ENCODE data around the gene ANKRD63.

The ANKRD63 gene

DNA sequence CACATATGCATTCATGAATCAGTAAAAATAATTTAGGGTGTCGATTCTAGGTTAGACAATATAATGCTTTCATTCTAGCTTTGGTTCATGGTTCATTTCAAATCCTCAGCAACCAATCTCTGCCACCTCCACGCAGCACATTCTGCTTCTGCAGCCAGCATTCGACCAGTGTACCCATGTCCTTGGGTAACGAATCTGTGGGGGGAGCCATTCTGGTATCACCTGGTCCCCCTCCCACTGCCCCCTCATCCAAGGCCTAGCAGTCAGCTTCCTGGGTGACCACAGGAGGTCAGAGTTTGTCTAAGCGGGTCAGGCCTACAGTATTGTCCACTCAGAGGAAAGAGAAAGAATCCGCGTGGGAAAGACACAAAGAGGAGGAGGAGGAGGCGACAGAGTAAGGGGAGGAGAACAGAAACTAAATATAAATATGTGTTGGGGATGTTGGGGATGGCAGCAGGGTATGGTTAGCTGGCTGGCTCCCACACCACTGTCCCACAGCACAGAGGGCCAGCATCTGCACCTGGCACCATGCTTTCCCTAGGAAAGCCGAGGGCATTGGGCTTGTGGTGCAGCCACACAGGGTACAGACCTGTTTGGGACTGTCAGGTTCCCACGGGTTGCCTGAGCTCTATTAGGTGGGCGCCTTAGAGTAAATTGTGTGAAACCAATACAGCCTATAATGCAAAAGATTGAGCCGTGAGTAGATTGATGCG is 31.9 kb downstream of the ANKRD63 start:
- DNase-seq (ENCODE audit: low read depth): no peak
- TF ChIP-seq POLR2A (IDR thresholded peaks at IDR 0.05; ENCODE audit: extremely low read depth, insufficient read length): no peak
- TF ChIP-seq MYC (IDR thresholded peaks at IDR 0.05; ENCODE audit: low read depth, low read length): no peak
- TF ChIP-seq, protein P1, sequence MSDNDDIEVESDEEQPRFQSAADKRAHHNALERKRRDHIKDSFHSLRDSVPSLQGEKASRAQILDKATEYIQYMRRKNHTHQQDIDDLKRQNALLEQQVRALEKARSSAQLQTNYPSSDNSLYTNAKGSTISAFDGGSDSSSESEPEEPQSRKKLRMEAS (IDR thresholded peaks at IDR 0.05; ENCODE audit: low read depth, low read length): no peak
- TF ChIP-seq, protein P2, sequence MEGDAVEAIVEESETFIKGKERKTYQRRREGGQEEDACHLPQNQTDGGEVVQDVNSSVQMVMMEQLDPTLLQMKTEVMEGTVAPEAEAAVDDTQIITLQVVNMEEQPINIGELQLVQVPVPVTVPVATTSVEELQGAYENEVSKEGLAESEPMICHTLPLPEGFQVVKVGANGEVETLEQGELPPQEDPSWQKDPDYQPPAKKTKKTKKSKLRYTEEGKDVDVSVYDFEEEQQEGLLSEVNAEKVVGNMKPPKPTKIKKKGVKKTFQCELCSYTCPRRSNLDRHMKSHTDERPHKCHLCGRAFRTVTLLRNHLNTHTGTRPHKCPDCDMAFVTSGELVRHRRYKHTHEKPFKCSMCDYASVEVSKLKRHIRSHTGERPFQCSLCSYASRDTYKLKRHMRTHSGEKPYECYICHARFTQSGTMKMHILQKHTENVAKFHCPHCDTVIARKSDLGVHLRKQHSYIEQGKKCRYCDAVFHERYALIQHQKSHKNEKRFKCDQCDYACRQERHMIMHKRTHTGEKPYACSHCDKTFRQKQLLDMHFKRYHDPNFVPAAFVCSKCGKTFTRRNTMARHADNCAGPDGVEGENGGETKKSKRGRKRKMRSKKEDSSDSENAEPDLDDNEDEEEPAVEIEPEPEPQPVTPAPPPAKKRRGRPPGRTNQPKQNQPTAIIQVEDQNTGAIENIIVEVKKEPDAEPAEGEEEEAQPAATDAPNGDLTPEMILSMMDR (IDR thresholded peaks at IDR 0.05; ENCODE audit: low read depth, low read length): no peak
- H3K4me3 ChIP-seq (ENCODE audit: low read depth, low read length): no peak overlapping the region

DNA sequence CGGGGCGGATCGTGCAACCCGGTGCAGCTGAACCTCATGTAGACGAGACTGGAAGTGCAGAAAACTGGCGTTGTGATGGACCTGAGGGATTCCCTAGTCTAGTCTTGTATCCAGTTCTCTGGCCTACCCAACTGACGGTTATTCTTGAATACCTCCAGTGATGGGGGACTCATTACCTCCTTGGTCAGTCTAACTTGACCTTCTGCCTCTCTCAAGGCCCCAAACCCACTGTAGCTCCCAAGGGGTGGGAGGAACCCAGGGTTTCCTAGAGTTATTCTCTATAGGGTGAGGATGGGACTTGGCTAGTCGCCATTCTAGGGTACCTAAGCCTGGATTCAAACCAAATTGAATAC is 32.6 kb downstream of the ANKRD63 start:
- DNase-seq (ENCODE audit: low read depth): no peak
- TF ChIP-seq MYC (IDR thresholded peaks at IDR 0.05; ENCODE audit: low read depth, low read length) (no peak), POLR2A (IDR thresholded peaks at IDR 0.05; ENCODE audit: extremely low read depth, insufficient read length) (no peak)
- TF ChIP-seq, protein P2 (IDR thresholded peaks at IDR 0.05; ENCODE audit: low read depth, low read length): no peak
- TF ChIP-seq, protein P1 (IDR thresholded peaks at IDR 0.05; ENCODE audit: low read depth, low read length): no peak
- H3K4me3 ChIP-seq (ENCODE audit: low read depth, low read length): no peak overlapping the region

DNA sequence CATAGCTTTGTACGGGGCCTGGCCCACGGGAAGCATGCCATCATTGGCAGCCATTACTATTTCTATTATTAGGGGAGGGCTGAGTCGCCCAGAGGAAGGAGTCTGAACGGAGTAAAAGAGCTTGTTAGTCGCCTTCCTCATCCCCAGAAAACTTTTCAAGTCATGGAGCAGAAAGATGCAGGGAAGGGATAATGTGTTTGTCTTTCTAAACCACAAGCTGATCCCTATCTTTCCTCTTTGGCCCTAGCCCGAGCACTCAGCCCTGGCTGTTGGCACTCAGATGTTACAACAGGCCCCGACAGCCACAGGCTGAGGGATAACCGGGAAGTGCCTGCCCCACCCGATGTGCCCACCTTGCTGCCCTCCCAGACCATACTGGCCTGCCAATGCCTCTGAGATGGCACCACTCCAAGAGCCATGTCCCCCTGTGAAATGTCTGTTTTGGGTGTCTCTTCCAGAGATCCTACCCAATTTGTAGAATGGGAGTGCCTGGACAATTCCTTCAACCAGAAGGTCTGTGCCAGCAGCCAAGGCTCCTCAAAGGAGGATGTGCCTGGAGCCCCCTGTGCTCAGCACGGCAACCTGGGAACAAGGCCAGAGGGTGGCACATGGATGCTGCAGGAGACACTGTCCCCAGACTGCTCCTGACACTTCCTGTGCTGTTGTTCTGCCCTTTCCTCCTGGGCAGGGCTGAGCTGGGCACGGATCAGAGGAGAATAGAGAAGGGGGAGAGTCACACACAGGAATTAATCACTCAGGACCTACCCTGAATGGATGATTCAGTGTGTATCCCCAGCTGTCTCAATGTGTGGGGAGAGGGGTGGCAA is 33.2 kb downstream of the ANKRD63 start:
- DNase-seq (ENCODE audit: low read depth): no peak
- H3K4me3 ChIP-seq (ENCODE audit: low read depth, low read length): no peak overlapping the region
- TF ChIP-seq, protein P2 (IDR thresholded peaks at IDR 0.05; ENCODE audit: low read depth, low read length): no peak
- TF ChIP-seq, protein P1 (IDR thresholded peaks at IDR 0.05; ENCODE audit: low read depth, low read length): no peak
- TF ChIP-seq POLR2A (IDR thresholded peaks at IDR 0.05; ENCODE audit: extremely low read depth, insufficient read length) (no peak), MYC (IDR thresholded peaks at IDR 0.05; ENCODE audit: low read depth, low read length) (no peak)

DNA sequence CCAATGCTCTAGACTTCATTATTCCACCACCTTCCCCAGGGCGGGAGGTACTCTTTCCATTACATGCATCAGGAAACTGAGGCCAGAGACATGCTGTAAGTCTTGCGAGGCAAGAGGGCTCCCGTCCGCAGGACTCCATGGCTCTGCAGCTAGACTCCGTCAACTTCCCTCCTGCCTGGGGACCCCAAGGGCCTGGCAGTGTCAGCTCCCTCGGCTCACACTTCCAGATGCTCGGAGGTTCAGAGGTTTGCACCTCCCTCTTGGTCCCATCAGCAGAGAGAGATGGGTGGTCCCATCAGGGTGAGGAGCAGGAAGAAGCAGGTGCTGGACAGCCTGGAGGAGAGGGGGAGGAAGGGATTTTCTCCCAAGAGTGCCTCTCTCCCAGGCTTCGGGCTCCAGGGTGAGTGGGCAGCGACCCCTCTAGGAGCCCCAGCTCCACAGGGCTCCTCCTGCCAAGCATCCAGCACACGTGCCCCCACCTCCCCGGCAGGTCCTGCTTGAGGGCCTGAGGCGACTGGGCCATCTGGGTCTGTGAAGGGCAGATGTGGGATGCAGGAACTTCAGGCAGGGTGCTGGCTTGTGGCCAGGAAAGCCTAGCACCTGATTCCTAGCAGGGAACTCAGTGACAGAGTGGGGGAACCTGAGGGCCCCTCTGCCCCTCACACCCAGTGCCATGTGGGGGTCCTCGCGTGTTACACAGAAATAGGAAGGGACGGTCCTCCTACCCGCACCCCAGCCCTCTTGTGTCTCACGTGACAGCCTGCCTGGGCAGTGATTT is 34.7 kb downstream of the ANKRD63 start:
- TF ChIP-seq, protein P1 (IDR thresholded peaks at IDR 0.05; ENCODE audit: low read depth, low read length): no peak
- TF ChIP-seq MYC (IDR thresholded peaks at IDR 0.05; ENCODE audit: low read depth, low read length) (no peak), POLR2A (IDR thresholded peaks at IDR 0.05; ENCODE audit: extremely low read depth, insufficient read length) (no peak)
- TF ChIP-seq, protein P2 (IDR thresholded peaks at IDR 0.05; ENCODE audit: low read depth, low read length): no peak
- no peak for DNase-seq (ENCODE audit: low read depth)

DNA sequence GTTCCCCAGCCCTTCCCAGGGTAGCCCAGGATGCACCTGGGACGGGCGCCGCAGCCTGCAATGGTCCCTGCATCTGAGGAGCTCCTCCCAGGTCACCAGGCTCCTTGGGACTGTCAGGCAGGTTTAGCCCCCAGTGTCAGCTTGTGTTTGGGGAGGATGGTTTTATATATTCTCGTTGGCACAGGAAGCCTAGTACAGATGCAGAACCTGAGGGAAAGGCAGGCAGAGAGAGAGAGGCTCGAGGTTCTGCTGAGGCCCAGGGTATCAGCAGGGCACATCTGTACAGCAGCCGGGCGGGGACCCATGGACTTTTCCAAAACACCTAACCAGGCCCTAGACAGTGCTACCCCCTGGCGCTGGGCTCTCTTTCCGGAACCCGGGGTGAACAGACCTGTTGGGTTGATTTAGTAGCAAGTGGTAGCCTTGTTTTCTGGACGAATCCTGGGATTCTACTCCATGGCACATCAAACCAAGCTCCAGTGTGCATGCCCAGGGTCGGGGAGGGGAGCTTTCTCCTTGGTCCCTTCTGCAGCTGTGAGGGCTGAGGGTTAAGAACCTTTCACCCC is 35.4 kb downstream of the ANKRD63 start:
- TF ChIP-seq POLR2A (IDR thresholded peaks at IDR 0.05; ENCODE audit: extremely low read depth, insufficient read length) (no peak), MYC (IDR thresholded peaks at IDR 0.05; ENCODE audit: low read depth, low read length) (no peak)
- TF ChIP-seq, protein P2 (IDR thresholded peaks at IDR 0.05; ENCODE audit: low read depth, low read length): no peak
- TF ChIP-seq, protein P1 (IDR thresholded peaks at IDR 0.05; ENCODE audit: low read depth, low read length): no peak
- no peak for DNase-seq (ENCODE audit: low read depth)
- no peak overlapping the region for H3K4me3 ChIP-seq (ENCODE audit: low read depth, low read length)

More for the DNA sequence above, 34.7 kb downstream of the ANKRD63 start:
- H3K4me3 ChIP-seq (ENCODE audit: low read depth, low read length): no peak overlapping the region

Data from NB4 (cell line).